Ovary (tissue), 9 donors: ENCODE results near the gene PPT1. TPM values are rescaled to one million over a fixed set of nuclear protein-coding genes. Genes with fewer than 3 reads are reported as not detected.

Experiments
- DNase-seq, 5 donors: peaks; one replicate each; pipeline ENCODE4 v3.0.0-alpha.2; 2019 to 2020
- H3K27ac ChIP-seq, 2 donors: fragments of 200-600 bp; one replicate each; pipeline versions ENCODE4 v1.5.1 to v1.8.0; 2019 to 2022
- H3K27me3 ChIP-seq: fragments of 200-600 bp; one replicate; pipeline ENCODE4 v1.8.0; 2022
- H3K36me3 ChIP-seq: fragments of 200-600 bp; sonication (generic); one replicate; pipeline ENCODE4 v1.5.1; 2019
- H3K4me1 ChIP-seq: one replicate; pipeline ENCODE4 v1.8.1; 2013; ENCODE audit warnings: mild to moderate bottlenecking, moderate library complexity; ENCODE audit not compliant: insufficient read depth
- H3K4me3 ChIP-seq: fragments of 200-600 bp; sonication (generic); one replicate; pipeline ENCODE4 v1.5.1; 2017
- H3K9me3 ChIP-seq, 2 donors: fragments of 200-600 bp in 1 of 2; sonication (generic) in 1 of 2; one replicate each; pipeline versions ENCODE4 v1.5.1 to v1.8.1; 2013 to 2019; ENCODE audit warnings: mild to moderate bottlenecking in 1 of 2, moderate library complexity in 1 of 2
- EP300 ChIP-seq: sonication (generic); formaldehyde crosslinking; IDR thresholded peaks from one replicate; pipeline ENCODE4 v1.6.1; 2017; ENCODE audit warnings: antibody characterized with exemption
- POLR2A ChIP-seq: fragments of 450-650 bp; IDR thresholded peaks from one replicate; pipeline ENCODE4 v1.6.1; 2017; ENCODE audit warnings: antibody characterized with exemption, mild to moderate bottlenecking, moderate library complexity
- WGBS, 3 donors: extraction: QIAGEN DNeasy Blood & Tissue Kit in 1 of 3; methylation state at CpG; one replicate each; pipeline versions ENCODE4 v1.1.5 to v1.1.7; 2013 to 2017; 5-methylcytosine and 5-hydroxymethylcytosine counted together
- intact Hi-C, 4 donors: fragments of 100-400 bp; cut with DNase I; formaldehyde crosslinking; loops; one replicate each; pipeline versions ENCODE4 v1.11.0 to v1.15.1; 2022 to 2023
- polyA plus RNA-seq, 2 donors: library from polyadenylated mRNA; stranded (reverse); fragments of 200-250 nt in 1 of 2; fragments of 350-450 nt in 1 of 2; fragmentation: Illumina TruSeq in 1 of 2; extraction: RNeasy Lipid Tissue Mini Kit (QIAGEN cat#74804) in 1 of 2; gene quantifications; one replicate each; pipeline ENCODE4 v1.2.3, GENCODE V29; 2013 to 2014
- total RNA-seq, 7 donors: library from RNA; depleted of rRNA in 2 of 7; stranded (reverse); fragments of >200 nt in 2 of 7; fragmentation: NEBNext Ultra II Directional in 3 of 7; extraction: Animal tissue kit (Norgen Biotek cat#: 25700) in 3 of 7; gene quantifications; one replicate each; pipeline versions ENCODE4 v1.1.0 to v1.2.4, GENCODE V29; 2016 to 2023
- TF ChIP-seq, protein P1 (sequence below), 3 donors: fragments of 450-650 bp in 2 of 3; fragments of 200-600 bp in 1 of 3; IDR thresholded peaks; one replicate each; pipeline versions ENCODE4 v1.5.1 to v1.8.0; 2016 to 2022; ENCODE audit warnings: antibody characterized with exemption in 3 of 3, mild to moderate bottlenecking in 1 of 3
- donor health status: DM: no; HTN: no; CAD: no; lungs with moderate emphysema.
- donor health status: DM: no; HTN: no; CAD: no.
- donor health status: Bipolar disorder and iron deficiency.
- donor health status: DM: yes; HTN: yes; CAD: no.
- donor health status: DM: no; HTN: no; CAD: no.
- donor health status: DM: yes; HTN: yes; CAD: no.

Gene PPT1
- total and polyA plus RNA-seq, 9 donors = 38.0 to 247 (median 71.0) TPM

DNA sequence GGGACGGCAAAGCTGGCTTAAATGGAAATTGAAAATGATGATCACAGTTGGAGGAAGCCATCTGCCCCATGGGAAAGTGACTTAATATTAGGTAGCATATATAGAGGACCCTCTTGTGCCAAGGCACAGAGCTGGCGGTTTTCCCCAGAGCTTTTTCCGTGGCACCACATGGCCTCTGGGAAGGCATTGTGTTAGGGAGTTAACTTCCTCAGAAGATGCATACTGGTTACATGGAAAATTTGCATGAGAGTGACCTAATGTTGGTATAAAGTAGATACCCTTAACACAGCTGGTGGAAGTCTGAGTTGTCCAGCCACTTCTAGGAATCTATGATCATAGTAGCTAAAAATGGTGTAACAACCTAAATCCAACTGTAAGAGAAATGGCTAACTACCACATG, 29.2 kb downstream of the PPT1 start:
- TF ChIP-seq EP300 (no peak), POLR2A (no peak)
- TF ChIP-seq, protein P1, sequence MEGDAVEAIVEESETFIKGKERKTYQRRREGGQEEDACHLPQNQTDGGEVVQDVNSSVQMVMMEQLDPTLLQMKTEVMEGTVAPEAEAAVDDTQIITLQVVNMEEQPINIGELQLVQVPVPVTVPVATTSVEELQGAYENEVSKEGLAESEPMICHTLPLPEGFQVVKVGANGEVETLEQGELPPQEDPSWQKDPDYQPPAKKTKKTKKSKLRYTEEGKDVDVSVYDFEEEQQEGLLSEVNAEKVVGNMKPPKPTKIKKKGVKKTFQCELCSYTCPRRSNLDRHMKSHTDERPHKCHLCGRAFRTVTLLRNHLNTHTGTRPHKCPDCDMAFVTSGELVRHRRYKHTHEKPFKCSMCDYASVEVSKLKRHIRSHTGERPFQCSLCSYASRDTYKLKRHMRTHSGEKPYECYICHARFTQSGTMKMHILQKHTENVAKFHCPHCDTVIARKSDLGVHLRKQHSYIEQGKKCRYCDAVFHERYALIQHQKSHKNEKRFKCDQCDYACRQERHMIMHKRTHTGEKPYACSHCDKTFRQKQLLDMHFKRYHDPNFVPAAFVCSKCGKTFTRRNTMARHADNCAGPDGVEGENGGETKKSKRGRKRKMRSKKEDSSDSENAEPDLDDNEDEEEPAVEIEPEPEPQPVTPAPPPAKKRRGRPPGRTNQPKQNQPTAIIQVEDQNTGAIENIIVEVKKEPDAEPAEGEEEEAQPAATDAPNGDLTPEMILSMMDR (IDR thresholded peaks at IDR 0.05) = no peak
- intact Hi-C loops = no loop called here
- no peaks in the 10 kb centered on the region for H3K36me3 ChIP-seq

DNA sequence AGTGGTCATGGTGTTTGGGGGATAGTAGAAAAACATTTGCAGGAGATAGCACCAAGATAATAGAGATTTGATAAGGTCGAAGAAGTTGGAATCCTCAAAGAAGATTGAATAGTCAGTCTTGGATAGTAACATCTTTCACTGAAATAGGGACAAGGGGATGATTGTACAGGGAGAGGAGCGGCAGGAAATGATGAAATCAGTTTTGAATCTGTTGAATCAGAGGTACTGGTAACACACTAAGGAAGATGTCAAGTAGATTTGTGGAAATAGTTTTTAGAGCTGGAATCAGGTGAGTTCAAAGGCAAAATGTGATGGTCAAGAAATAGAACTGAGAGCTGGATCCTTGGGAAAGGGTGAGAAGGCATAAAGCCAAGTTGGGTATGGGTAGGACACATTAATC, 30.0 kb downstream of the PPT1 start:
- WGBS, 3 donors = 84 to 91% (median 86%) methylated on average over 2 of the region's 2 CpGs
- Histone ChIP-seq H3K9me3 (no peaks in the 10 kb centered on the region), H3K36me3 (no peaks in the 10 kb centered on the region), H3K4me1 (no peaks in the 10 kb centered on the region), H3K4me3 (no peak overlapping the region), H3K27ac (no peak overlapping the region), H3K27me3 (no peaks in the 10 kb centered on the region)
- no peak for DNase-seq
- TF ChIP-seq, protein P1 (IDR thresholded peaks at IDR 0.05) = no peak
- no peak for TF ChIP-seq EP300
- intact Hi-C loops = no loop called here

More for the DNA sequence above, 29.2 kb downstream of the PPT1 start:
- Histone ChIP-seq H3K4me3 (no peak overlapping the region), H3K9me3 (no peaks in the 10 kb centered on the region), H3K27me3 (no peaks in the 10 kb centered on the region), H3K4me1 (no peaks in the 10 kb centered on the region), H3K27ac (no peak overlapping the region)
- DNase-seq = no peak
- WGBS, 3 donors = 83 to 86% (median 83%) methylated on average over 3 of the region's 3 CpGs

DNA sequence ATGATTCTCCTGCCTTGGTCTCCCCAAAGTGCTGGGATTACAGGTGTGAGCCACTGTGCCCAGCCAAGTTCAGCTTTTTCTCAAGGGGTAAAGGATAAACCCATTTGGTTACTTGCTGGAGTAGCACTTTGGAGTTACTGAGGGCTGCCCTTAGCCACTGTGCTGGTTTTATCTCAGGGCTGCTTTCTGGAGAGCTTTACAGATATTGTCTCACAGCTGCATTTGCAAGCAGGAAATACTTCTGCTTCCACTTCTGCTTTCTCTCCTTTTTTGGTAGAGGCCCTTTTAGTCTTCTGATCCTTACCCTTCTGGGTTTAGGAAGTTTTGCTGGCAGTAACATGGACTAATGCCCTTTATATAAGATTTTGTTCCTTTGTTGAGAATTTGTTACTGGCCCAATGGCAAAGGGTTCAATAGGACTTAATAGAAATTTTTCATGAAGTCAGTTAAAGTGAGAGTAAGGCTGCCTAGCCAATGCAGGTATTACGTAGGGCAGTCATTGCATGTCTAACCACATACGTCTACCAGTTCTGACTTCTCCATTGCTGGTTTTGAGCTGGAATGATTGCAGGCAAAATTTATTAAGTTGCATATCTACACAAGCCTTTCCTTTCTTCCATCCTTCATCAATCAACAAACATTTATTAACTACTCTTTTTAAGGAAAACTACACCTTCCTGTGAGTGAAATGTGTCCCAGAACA, 32.1 kb downstream of the PPT1 start:
- intact Hi-C loops = no loop called here
- no peaks in the 10 kb centered on the region for H3K36me3 ChIP-seq
- no peaks in the 10 kb centered on the region for H3K9me3 ChIP-seq
- no peak for DNase-seq
- H3K27ac ChIP-seq = no peak overlapping the region
- 84 to 95% (median 88%) methylated on average over 2 of the region's 2 CpGs for WGBS, 3 donors
- TF ChIP-seq, protein P1 (IDR thresholded peaks at IDR 0.05) = no peak
- no peak for TF ChIP-seq EP300
- no peak for TF ChIP-seq POLR2A
- H3K4me1 ChIP-seq = peaks cover under 1% of the 10 kb centered on the region
- H3K4me3 ChIP-seq = no peak overlapping the region
- no peaks in the 10 kb centered on the region for H3K27me3 ChIP-seq

GRCh38 chr1:40059960-40060750, 36.9 kb downstream of the PPT1 start:
- no peak overlapping the region for H3K4me3 ChIP-seq
- no peaks in the 10 kb centered on the region for H3K9me3 ChIP-seq
- H3K27ac ChIP-seq = no peak overlapping the region
- TF ChIP-seq POLR2A (no peak), EP300 (no peak)
- TF ChIP-seq, protein P1 (IDR thresholded peaks at IDR 0.05) = no peak
- 39 to 56% (median 42%) methylated on average over 7 of the region's 7 CpGs for WGBS, 3 donors
- no peak for DNase-seq
- no peaks in the 10 kb centered on the region for H3K36me3 ChIP-seq
- intact Hi-C loops = no loop called here
- no peaks in the 10 kb centered on the region for H3K27me3 ChIP-seq
- H3K4me1 ChIP-seq = peaks cover 4% of the 10 kb centered on the region
